ENCODE measurements around the gene XRN1.
"Not testable (repeated sequence)": the region's sequence is repeated elsewhere in the genome, so short reads cannot be mapped to it uniquely, and the experiment has no call there.

The XRN1 gene

DNA sequence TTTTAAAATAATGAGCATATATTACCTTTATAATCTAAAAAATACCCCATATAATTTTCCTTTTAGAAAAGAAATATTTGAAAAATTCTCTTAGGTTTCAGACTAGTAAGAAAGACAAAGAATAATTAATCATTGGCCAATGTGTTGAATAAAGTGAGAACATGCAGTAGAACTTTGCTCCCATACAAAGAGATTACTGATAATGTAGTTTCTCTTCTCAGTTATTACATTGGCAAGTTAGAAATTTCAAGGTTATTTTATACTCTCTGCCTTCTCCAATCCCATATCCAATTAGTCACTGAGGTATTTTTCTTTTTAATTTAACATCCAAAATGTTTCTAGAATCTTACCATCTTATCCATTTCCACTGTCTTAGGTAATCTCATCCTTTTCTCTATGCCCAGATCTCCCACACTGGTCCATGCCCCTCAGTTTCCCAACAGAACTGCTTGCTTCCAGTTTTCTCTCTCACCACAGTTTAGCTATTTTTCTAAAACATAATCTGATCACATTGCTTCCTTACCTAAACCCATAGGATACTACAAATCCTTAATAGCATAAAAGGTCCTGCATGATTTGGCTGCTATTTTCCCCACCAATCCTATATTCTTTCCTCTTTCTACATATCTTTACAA lies 10.8 kb downstream of the XRN1 start:
- no peak overlapping the region for H3K4me3 ChIP-seq (ENCODE audit: low read depth, low read length)
- TF ChIP-seq, protein P1, sequence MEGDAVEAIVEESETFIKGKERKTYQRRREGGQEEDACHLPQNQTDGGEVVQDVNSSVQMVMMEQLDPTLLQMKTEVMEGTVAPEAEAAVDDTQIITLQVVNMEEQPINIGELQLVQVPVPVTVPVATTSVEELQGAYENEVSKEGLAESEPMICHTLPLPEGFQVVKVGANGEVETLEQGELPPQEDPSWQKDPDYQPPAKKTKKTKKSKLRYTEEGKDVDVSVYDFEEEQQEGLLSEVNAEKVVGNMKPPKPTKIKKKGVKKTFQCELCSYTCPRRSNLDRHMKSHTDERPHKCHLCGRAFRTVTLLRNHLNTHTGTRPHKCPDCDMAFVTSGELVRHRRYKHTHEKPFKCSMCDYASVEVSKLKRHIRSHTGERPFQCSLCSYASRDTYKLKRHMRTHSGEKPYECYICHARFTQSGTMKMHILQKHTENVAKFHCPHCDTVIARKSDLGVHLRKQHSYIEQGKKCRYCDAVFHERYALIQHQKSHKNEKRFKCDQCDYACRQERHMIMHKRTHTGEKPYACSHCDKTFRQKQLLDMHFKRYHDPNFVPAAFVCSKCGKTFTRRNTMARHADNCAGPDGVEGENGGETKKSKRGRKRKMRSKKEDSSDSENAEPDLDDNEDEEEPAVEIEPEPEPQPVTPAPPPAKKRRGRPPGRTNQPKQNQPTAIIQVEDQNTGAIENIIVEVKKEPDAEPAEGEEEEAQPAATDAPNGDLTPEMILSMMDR (conservative IDR thresholded peaks at IDR 0.05; ENCODE audit: low read depth, low read length) = no peak
- no peak for DNase-seq (ENCODE audit: low read depth)

DNA sequence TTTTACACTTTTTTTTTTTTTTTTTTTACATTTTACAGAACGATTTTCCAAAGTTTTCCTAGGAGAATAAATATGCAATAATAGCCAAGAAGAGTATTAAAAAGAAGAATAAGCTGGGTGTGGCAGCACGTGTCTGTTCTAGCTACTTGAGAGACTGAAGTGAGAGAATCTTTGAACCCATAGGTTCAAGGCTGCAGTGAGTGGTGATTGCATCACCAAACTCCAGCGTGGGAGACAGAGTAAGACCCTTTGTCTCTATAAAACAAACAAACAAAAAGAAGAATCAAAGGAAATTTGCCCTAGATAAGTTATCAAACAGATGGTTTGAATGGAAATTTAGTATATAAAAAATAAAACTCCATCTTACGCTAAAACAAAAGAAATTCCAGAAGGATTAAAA lies 13.3 kb downstream of the XRN1 start:
- no peak overlapping the region for H3K4me3 ChIP-seq (ENCODE audit: low read depth, low read length)
- no peak for DNase-seq (ENCODE audit: low read depth)
- TF ChIP-seq, protein P1 (conservative IDR thresholded peaks at IDR 0.05; ENCODE audit: low read depth, low read length) = no peak

DNA sequence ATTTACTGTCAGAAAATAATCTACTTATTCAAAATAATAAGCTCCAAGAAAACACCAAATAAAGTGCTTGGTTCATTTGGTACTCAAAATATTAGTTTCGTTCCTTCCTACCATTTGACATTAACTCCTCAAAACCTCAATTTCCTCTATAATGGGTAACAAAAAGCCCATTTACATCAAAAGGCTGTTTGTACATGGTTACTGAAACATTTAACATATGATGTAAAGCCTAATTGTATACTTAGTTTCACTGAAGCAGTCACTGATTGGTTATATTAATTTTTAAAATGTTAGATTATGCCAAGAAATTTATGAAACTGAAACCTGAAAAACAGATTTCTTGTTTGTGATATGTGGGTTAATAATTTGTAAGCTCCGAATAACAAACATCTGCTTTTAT lies 14.7 kb downstream of the XRN1 start:
- TF ChIP-seq, protein P1 (conservative IDR thresholded peaks at IDR 0.05; ENCODE audit: low read depth, low read length) = no peak
- H3K4me3 ChIP-seq (ENCODE audit: low read depth, low read length) = no peak overlapping the region

DNA sequence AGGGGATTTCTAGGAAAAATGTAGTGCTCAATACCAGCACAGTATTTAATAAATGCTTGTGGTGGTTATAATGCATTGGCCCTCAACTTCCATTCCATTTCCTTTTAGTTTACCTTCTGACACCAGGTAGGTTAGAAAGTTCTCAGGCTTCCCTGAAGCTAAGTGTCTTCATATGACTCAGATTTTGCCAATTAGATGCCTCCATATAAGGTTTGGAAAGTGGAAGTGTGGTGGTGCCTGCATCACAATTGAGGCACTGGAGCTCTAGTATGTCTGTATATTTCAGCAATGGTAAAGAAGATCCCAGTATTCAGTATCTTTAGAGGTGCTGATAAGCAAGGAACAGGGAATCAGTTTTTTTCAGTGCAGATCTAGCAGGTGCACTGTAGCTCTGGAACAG lies 18.3 kb downstream of the XRN1 start:
- no peak overlapping the region for H3K4me3 ChIP-seq (ENCODE audit: low read depth, low read length)
- TF ChIP-seq, protein P1 (conservative IDR thresholded peaks at IDR 0.05; ENCODE audit: low read depth, low read length) = no peak
- DNase-seq (ENCODE audit: low read depth) = no peak

More for the DNA sequence above, 14.7 kb downstream of the XRN1 start:
- no peak for DNase-seq (ENCODE audit: low read depth)

DNA sequence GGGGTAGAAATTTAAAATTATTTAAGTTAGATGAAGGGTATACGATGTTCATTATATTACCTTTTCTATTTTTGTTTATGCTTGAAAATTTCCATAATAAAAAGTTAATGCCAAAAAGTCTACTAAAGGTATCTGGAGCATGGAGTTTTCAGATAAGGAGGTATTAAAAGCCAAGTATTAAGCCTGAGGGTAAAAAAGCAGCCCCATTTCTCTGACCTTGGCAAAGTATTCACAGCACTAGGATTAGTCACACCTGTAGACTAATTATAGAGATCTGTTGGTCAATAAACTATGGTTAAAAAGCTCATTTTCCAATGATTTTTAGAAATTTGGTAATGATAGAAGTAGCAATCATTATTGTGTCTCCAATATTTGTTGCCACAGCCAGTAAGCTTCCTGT lies 23.1 kb downstream of the XRN1 start:
- DNase-seq (ENCODE audit: low read depth) = no peak
- TF ChIP-seq, protein P1 (conservative IDR thresholded peaks at IDR 0.05; ENCODE audit: low read depth, low read length) = no peak
- H3K4me3 ChIP-seq (ENCODE audit: low read depth, low read length) = no peak overlapping the region

DNA sequence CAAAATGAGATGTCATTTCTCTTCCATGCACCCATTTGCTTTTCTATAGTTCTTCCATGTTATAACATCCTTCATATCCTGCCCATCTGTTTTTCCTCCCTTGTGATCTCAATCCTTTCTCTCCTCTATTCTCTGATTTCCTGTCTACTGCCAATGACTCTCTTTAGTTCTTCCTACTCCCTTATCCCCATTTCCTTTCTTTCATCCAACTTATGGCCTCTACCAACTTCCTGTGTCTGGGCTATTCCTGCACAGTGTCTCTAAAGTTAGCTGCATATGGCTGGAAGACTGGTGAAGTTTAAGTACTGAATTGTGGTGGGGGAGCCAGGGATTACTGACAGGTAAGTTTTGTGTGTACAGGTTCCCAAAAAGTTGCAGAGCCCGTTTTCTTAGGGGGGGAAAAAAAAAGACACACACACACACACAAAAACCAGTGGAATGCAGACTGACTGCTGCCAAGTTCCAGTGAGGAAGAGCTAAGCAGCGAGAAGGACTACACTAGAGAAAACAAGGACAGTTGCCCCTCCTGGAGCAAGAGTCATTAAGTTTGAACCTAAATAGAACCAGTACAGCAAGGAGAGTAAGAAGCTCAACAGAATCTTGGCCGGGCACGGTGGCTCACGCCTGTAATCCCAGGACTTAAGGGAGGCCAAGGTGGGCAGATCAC lies 28.8 kb downstream of the XRN1 start:
- no peak overlapping the region for H3K4me3 ChIP-seq (ENCODE audit: low read depth, low read length)
- TF ChIP-seq, protein P1 (conservative IDR thresholded peaks at IDR 0.05; ENCODE audit: low read depth, low read length) = no peak
- DNase-seq (ENCODE audit: low read depth) = no peak

DNA sequence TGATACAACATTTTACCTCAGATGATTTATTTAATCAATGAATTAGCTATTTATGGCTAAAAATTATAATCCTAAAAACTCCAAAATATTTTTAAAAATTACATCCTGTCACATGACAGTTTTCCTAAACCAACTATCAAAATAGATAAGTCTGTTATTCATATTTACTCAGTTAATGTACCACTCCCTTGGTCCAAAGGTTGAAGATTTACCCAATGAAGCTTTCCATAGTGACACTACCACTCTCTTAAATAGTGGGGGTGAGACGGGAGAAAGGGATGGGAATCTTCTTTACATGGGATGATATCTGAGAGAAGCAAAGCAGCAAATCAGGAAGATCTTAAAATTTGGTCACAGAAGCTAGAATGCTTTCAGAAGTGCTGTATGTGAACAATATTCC lies 30.5 kb downstream of the XRN1 start:
- no peak overlapping the region for H3K4me3 ChIP-seq (ENCODE audit: low read depth, low read length)
- TF ChIP-seq, protein P1 (conservative IDR thresholded peaks at IDR 0.05; ENCODE audit: low read depth, low read length) = no peak
- no peak for DNase-seq (ENCODE audit: low read depth)

DNA sequence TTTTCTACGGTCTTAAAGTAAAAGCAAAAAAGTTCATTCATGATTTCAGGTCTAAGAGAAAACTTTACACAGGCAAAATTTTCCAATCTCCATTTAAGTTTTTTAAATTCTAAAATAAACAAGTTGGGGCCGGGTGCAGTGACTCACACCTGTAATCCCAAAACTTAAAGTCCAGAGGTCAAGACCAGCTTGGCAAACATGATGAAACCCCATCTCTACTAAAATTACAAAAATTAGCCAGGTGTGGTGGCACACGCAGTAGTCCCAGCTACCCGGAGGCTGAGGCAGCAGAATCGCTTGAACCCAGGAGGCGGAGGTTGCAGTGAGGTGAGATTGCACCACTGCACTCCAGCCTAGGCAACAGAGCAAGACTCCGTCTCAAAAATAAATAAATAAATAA lies 47.3 kb downstream of the XRN1 start:
- not testable (repeated sequence) for DNase-seq (ENCODE audit: low read depth); H3K4me3 ChIP-seq (ENCODE audit: low read depth, low read length)

Data from choroid plexus epithelial cell (primary cell).